IMR-90 (cell line): ENCODE results near the gene PTPRG. TPM values are rescaled to one million over a fixed set of nuclear protein-coding genes. Genes with fewer than 3 reads are reported as not detected.

Source experiments
- ATAC-seq: fragments of 200-7000 bp; cut with Tn5 transposase; 2 replicates; pipeline ENCODE4 v1.9.1; 2020; ENCODE audit warnings: low read depth, mild to moderate bottlenecking, moderate library complexity
- BruUV-seq: library from RNA; stranded (reverse); fragments of 400-500 nt; replicated peaks from 2 replicates; lab custom pipeline; 2021; lab: Mats Ljungman, UMichigan
- CTCF ChIA-PET: fragments of 300-600 bp; formaldehyde crosslinking; extraction: SDS; loops from one replicate; lab custom pipeline; 2021; ENCODE audit warnings: antibody characterized with exemption; lab: Yijun Ruan, JAX
- POLR2A ChIA-PET: fragments of 300-600 bp; sonication (Branson Sonifier 250); formaldehyde crosslinking; loops from one replicate; lab custom pipeline; 2022; ENCODE audit warnings: antibody characterized with exemption; ENCODE audit not compliant: unreplicated experiment; lab: Charles Lee
- DNase-seq: peaks from one replicate; pipeline ENCODE4 v3.0.0; 2013
- H2AFZ ChIP-seq: replicated peaks from 2 replicates; pipeline ENCODE3; 2013; ENCODE audit warnings: low read length, mild to moderate bottlenecking; ENCODE audit not compliant: poor library complexity
- H2AK5ac ChIP-seq: 2 replicates; pipeline ENCODE4 v1.6.1; 2013; ENCODE audit warnings: low read depth, low read length, inconsistent platforms
- H2AK9ac ChIP-seq: replicated peaks from 2 replicates; pipeline ENCODE3; 2013; ENCODE audit warnings: mild to moderate bottlenecking, low read depth, low read length, moderate library complexity; ENCODE audit not compliant: poor library complexity
- H2BK120ac ChIP-seq: 2 replicates; pipeline ENCODE4 v1.6.1; 2013; ENCODE audit warnings: low read depth, low read length, inconsistent platforms
- H2BK15ac ChIP-seq: 3 replicates; pipeline ENCODE4 v1.6.1; 2013; ENCODE audit warnings: low read depth, low read length, inconsistent platforms
- H2BK20ac ChIP-seq: 2 replicates; pipeline ENCODE4 v1.6.1; 2013; ENCODE audit warnings: low read depth, mild to moderate bottlenecking, inconsistent platforms, low read length, moderate library complexity
- H2BK5ac ChIP-seq: 2 replicates; pipeline ENCODE4 v1.6.1; 2013; ENCODE audit warnings: mild to moderate bottlenecking, low read depth, low read length, inconsistent platforms; ENCODE audit not compliant: poor library complexity, severe bottlenecking
- H3K14ac ChIP-seq: replicated peaks from 2 replicates; pipeline ENCODE4 v1.6.1; 2013; ENCODE audit warnings: low read depth, low read length, inconsistent platforms
- H3K18ac ChIP-seq: 2 replicates; pipeline ENCODE4 v1.6.1; 2013; ENCODE audit warnings: low read depth, low read length, control low read depth
- H3K23ac ChIP-seq: 2 replicates; pipeline ENCODE4 v1.6.1; 2013; ENCODE audit warnings: low read depth, low read length, inconsistent platforms
- H3K27ac ChIP-seq: 2 replicates; pipeline ENCODE4 v1.5.1; 2013; ENCODE audit warnings: mild to moderate bottlenecking, control low read depth, low read length; ENCODE audit not compliant: insufficient read depth
- H3K27me3 ChIP-seq: 2 replicates; pipeline ENCODE4 v1.6.1; 2013; ENCODE audit warnings: low read length; ENCODE audit not compliant: control insufficient read depth, insufficient read depth
- H3K36me3 ChIP-seq: 2 replicates; pipeline ENCODE4 v1.6.1; 2013; ENCODE audit warnings: low read length, mixed read lengths; ENCODE audit not compliant: control insufficient read depth, insufficient read depth
- H3K4ac ChIP-seq: 2 replicates; pipeline ENCODE4 v1.6.1; 2013; ENCODE audit warnings: low read depth, low read length, inconsistent platforms
- H3K4me1 ChIP-seq: 2 replicates; pipeline ENCODE4 v1.6.1; 2013; ENCODE audit warnings: low read length, mixed read lengths; ENCODE audit not compliant: control insufficient read depth, insufficient read depth
- H3K4me2 ChIP-seq: 2 replicates; pipeline ENCODE4 v1.6.1; 2013; ENCODE audit warnings: low read depth, mild to moderate bottlenecking, control low read depth, low read length, moderate library complexity
- H3K4me3 ChIP-seq: 2 replicates; pipeline ENCODE4 v1.5.1; 2013; ENCODE audit warnings: low read depth, mild to moderate bottlenecking, control low read depth, low read length, moderate library complexity; ENCODE audit not compliant: insufficient read depth
- H3K56ac ChIP-seq: 2 replicates; pipeline ENCODE4 v1.6.1; 2013; ENCODE audit warnings: low read length, inconsistent platforms; ENCODE audit not compliant: insufficient read depth; ENCODE audit errors: extremely low read depth
- H3K79me1 ChIP-seq, 2 experiments: 2 replicates each; pipeline ENCODE4 v1.6.1; 2013; ENCODE audit warnings: low read length in 2 of 2, inconsistent platforms in 1 of 2, low read depth in 1 of 2
- H3K9ac ChIP-seq: 2 replicates; pipeline ENCODE4 v1.6.1; 2013; ENCODE audit warnings: low read depth, low read length, control low read depth
- H3K9me1 ChIP-seq: 2 replicates; pipeline ENCODE4 v1.6.1; 2013; ENCODE audit warnings: low read length, inconsistent platforms; ENCODE audit not compliant: insufficient read depth
- H3K9me3 ChIP-seq: 2 replicates; pipeline ENCODE4 v1.6.1; 2013; ENCODE audit warnings: low read length; ENCODE audit not compliant: control insufficient read depth, insufficient read depth
- H4K20me1 ChIP-seq: 2 replicates; pipeline ENCODE4 v1.6.1; 2013; ENCODE audit warnings: low read length, inconsistent platforms; ENCODE audit not compliant: insufficient read depth
- H4K5ac ChIP-seq: 2 replicates; pipeline ENCODE4 v1.6.1; 2013; ENCODE audit warnings: mild to moderate bottlenecking, low read depth, low read length, control low read depth
- H4K8ac ChIP-seq, 2 experiments: 2 replicates each; pipeline ENCODE4 v1.6.1; 2013; ENCODE audit warnings: low read depth in 2 of 2, low read length in 2 of 2, control low read depth in 1 of 2, inconsistent platforms in 1 of 2
- H4K91ac ChIP-seq: 2 replicates; pipeline ENCODE4 v1.6.1; 2013; ENCODE audit warnings: low read depth, low read length, inconsistent platforms; ENCODE audit not compliant: insufficient read depth
- CTCF ChIP-seq: conservative IDR thresholded peaks from 2 replicates; pipeline ENCODE4 v1.5.1; 2012; ENCODE audit warnings: mild to moderate bottlenecking, low read depth, low read length, improper control_type of control experiment
- WGBS, 2 experiments: methylation state at CpG; one replicate each; pipeline versions ENCODE4 v1.1.5 to v1.1.7; 2013; ENCODE audit warnings: missing lambda C conversion rate in 2 of 2; ENCODE audit not compliant: insufficient read length in 1 of 2; ENCODE audit errors: extremely low coverage in 2 of 2; 5-methylcytosine and 5-hydroxymethylcytosine counted together
- dilution Hi-C: fragments of 300-500 bp; cut with HindIII; formaldehyde crosslinking; loops from one replicate; pipeline ENCODE4 v1.14.3; 2018; ENCODE audit warnings: low sequenced_read_pairs; ENCODE audit not compliant: unreplicated experiment
- in situ Hi-C: fragments of 300-500 bp; cut with MboI; formaldehyde crosslinking; loops from 3 replicates; pipeline ENCODE4 v1.14.3; 2019; ENCODE audit warnings: low sequenced_read_pairs, inconsistent platforms, mixed read lengths
- intact Hi-C: fragments of 100-400 bp; cut with micrococcal nuclease; formaldehyde crosslinking; loops from 2 replicates; pipeline ENCODE4 v1.10.0; 2022
- polyA plus RNA-seq, 3 experiments: library from polyadenylated mRNA; depleted of rRNA; stranded (reverse); fragments of >200 nt; gene quantifications; 2 replicates each; pipeline ENCODE4 v1.2.3, GENCODE V29; 2012; ENCODE audit warnings: low replicate concordance in 1 of 3
- total RNA-seq: library from RNA; depleted of rRNA; stranded (reverse); fragments of >200 nt; gene quantifications from 2 replicates; pipeline ENCODE4 v1.2.3, GENCODE V29; 2012

PTPRG gene
- total and polyA plus RNA-seq, 2 of the 4 experiments (the other 2 are of a cell fraction): 7.7 to 31.0 TPM

- Histone ChIP-seq H4K20me1 (peaks cover 3% of the 10 kb centered on the region; the same call in 1 of the 2 replicates), H3K4me1 (no peaks in the 10 kb centered on the region), H2AK5ac (no peak overlapping the region), H3K18ac (no peak overlapping the region), H2BK5ac (no peak overlapping the region), H2AK9ac (no peak overlapping the region), H3K27me3 (no peaks in the 10 kb centered on the region), H2BK20ac (no peak overlapping the region), H3K4ac (no peak overlapping the region), H4K8ac (no peak overlapping the region), H3K23ac (no peak overlapping the region), H2BK15ac (no peak overlapping the region), H3K4me2 (no peak overlapping the region), H3K56ac (no peak overlapping the region), H3K4me3 (no peak overlapping the region), H2AFZ (no peak overlapping the region), H3K79me1 (peaks cover 15 to 30% of the 10 kb centered on the region in 2 experiments; a peak in 3 of 4 replicates), H3K9me3 (no peaks in the 10 kb centered on the region), H3K9me1 (no peaks in the 10 kb centered on the region), H3K9ac (no peak overlapping the region), H2BK120ac (no peak overlapping the region), H3K36me3 (no peaks in the 10 kb centered on the region), H3K27ac (no peak overlapping the region), H4K5ac (no peak overlapping the region), H4K91ac (no peak overlapping the region), H3K14ac (no peak overlapping the region)
- ATAC-seq (no peak), DNase-seq (no peak)
- WGBS, 2 experiments: no CpG with 5 or more reads among the region's 3 CpGs
- in situ Hi-C loops (no loop called here), intact Hi-C loops (no loop called here), dilution Hi-C loops (no loop called here)
- no peak for TF ChIP-seq CTCF
- POLR2A ChIA-PET: no interaction called here
- BruUV-seq: no TSS peak
- CTCF ChIA-PET: no interaction called here
Observed at GRCh38 chr3:61910732-61911131, 349.4 kb downstream of the PTPRG start.
